Stimulated activated CD4-positive, alpha-beta T cell treated with anti-CD3 and anti-CD28 coated beads, TNF-alpha, amount 100 ng/mL, for 48 hours (primary cell): ENCODE data around the gene NCAM1.
"Not testable (repeated sequence)": the region's sequence is repeated elsewhere in the genome, so short reads cannot be mapped to it uniquely, and the experiment has no call there.

ENCODE experiments used
- DNase-seq, 3 donors: peaks; one replicate each; pipeline ENCODE4 v3.0.0-alpha.2; 2020; ENCODE audit warnings: low read depth in 3 of 3

NCAM1 gene

DNA sequence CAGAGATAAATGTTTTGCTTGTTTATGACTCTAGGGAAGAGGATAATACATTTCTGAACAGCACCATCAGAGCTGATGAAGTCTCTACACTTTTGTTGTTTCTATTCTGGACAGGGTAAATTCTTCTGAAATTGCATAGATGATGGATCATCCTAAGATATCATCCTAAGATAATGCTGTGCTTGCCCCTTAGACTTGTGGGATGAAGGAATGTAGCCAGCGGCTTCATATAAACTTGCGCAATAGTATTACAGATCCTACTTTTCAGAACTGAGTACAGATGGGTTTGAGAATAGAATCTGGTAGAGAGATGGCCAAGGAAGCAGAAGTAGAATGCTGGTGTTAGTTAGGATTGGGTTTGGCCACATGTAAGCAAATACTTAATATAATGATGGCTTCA is 61.0 kb downstream of the NCAM1 start:
- no peak for DNase-seq

DNA sequence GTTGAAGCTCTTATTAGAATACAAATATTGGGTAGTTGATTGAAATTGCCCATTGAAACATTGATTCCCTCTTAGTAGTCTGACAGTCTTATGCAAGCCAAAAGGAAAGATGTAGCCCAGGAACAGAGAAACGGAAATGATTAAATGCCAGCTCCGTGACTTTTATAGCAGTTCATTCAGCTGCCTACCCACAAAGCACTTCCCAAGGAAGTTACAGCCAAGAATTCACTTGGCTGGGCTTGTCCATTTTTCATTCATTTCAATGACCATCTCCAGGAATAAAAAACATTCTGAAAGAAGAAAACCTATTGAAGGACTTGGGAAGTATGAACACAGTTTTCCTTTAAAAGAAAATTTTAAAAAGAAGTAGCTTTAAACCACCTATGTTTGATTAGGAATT is 62.0 kb downstream of the NCAM1 start:
- DNase-seq: no peak

DNA sequence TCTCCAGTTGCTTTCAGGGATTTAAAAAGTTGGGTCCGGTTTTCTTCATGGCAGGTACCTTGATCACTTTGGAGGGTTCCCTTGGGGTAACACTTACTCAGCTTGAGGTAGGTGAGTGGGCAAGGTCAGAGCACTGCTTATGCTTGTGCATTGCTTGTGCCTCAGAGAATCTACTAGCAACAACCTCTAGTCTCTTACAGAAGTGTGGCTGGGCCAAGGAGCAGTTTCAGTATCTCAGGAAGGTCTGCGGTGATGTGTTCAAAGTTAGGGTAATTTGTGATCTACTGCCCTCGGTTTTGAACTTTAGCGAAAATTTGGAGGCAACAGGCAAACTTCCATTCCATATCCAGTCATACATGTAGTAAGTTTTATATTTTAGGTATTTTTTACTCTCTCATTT is 62.8 kb downstream of the NCAM1 start:
- no peak for DNase-seq

DNA sequence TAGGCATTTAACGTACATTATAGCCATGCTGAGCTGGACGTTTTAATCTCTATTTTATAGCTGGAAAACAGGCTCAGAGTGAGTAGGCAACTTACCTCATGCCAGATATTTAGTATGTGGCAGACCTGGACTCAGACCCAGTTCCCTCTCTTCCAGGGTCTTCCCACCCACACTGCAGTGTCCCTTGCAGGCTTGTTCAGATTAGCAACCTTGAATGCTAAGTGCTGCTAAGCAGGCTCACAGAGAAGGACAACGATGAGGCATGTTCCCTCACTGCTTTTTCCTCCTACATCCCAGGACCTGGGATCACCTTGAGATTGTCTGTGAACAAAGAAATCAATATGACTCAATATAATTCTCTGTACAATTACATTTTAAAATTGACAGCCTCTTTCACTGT is 65.6 kb downstream of the NCAM1 start:
- no peak for DNase-seq

DNA sequence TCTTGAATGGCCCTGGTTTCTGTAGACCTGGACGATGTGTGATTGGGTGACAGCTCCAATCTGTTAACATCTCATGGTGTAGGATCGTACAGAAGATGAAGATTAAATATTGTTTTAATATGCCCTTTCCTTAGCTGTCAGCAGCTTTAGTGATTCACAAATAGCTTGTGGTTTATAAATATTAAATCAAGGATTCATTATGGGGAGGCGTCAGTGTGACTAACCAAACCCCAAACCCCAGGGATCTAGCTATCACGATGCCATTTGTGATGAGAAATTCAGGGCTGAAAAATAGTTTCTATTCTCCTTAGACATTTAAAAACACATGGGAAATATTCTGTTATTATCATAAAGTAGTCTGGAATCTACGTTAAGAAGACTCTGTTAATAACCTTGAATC is 73.4 kb downstream of the NCAM1 start:
- DNase-seq: no peak

DNA sequence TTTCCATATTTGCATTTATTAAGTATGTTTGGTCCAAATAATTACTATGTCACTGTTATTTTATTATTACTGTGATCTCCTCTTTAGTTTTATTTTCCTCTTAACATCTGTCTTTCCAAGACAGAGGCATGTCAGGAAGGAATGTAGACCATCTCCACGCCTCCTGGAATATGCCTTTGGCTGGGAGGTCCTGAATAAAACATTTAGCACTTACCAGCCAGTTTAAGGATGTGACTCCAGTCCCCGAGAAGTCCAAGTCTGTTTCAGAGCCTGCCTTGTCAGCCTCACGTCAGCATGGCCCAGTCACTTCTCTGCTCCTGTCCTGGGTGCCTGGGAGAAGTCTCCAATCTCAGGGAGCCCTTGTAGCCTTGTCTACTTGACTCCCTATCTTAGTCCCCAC is 74.5 kb downstream of the NCAM1 start:
- DNase-seq: no peak

DNA sequence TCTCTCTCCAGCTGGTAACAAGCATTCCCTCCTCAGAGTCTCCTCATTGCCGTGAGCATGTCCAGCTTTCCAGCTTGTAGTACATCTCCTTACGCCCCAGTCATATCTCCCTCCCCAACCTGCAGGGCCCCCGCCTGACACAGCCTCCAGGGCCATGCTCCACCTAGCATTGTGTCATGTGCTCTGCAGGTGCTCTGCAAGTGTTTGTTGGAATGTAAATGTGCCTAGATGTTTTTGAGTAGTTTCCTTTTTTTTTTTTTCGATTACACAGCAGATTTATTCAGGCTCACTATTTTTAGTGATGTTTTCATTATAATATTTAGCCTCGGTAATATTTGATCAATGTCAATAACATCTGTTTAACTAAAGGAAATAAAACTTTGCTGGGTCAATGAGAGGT is 82.5 kb downstream of the NCAM1 start:
- DNase-seq: no peak

DNA sequence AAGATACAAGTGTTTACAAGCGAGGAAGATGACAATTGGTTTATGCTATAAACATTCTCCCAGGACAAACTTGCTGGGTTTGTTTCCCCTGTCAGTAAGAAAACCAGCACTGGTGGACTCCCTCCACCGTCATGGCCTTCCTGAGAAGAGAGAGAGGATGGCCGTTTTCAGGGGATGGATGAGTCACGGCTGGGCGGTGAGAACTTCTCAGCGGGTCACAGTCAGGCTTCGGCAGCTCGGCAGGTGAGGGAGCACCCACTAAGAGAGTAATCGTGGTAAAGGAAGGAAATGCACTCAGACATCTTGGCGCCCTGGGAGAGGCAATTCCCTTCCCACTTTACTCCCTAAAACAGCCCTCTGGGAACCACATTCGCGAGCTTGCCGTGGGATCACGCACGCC is 83.9 kb downstream of the NCAM1 start:
- no peak for DNase-seq

DNA sequence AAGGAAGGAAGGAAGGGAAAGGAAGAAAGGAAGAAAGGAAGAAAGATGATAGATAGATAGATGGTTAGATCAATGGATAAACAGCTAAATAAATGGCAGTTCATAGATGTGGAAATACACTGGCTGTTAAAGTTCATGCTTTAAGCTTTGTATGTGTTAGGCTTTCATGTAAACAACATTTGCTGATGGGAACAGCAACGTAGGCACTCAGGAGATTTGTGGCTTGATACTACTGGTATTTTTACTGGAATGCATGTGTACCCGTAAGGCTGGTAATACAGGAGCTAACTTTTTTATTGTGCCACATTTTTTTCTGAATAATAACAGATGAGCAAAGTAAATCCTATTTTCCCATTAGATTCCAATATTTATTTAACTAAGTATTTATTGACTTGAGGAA is 85.6 kb downstream of the NCAM1 start:
- DNase-seq: no peak

DNA sequence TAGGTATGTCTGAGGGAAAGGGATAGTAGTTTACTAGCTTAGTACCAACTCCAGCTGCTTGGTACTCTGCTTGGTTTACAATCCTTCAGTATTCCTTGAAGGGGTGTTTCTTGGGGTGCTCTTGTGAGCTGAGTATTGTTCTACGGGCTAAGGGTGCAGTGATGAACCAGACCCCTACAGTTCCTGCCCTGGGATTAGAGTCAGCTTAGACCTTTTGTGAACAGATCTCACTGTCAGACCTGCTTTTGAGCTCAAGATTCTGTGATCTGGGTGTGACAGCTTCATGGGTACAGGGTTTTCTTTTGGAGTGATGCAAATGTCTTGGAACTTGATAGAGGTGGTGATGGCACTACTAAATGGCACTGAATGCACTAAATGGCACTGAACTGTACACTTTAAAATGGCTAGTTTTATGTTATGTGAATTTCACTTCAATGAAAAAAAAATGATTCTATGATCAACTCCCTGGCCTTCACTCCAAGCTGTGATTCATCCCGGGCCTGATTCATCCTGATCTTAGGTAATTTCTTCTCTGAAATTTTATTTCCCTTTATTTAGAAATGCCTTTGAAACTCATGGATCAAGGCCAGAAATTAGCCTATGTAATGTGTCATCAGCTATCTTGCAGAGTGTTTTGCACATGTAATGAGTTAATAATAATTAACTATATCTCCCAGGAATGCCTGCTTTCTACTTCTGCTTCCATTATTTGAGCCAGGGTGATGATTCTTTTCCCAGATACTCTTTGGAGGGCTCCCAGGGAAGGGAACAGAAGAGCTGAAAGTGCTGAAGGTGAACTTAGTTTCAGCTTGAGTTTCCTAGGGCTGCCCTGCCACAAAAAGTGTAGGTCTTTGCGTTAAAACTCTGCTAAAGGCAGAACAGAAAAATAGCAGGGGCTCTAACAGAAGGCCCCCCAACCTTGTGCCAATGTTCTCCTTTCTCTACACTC is 87.9 kb downstream of the NCAM1 start:
- no peak for DNase-seq

DNA sequence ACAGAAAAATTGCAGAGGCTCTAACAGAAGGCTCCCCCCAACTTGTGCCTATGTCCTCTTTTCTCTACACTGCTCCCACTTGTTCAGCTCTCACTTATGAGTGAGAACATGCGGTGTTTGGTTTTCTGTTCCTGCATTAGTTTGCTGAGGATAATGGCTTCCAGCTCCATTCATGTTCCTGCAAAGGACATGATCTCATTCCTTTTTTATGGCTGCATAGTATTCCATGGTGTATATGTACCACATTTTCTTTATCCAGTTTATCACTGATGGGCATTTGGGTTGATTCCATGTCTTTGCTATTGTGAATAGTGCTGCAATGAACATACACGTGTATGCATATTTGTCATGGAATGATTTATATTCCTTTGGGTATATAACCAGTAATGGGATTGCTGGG is 91.8 kb downstream of the NCAM1 start:
- DNase-seq: not testable (repeated sequence)

DNA sequence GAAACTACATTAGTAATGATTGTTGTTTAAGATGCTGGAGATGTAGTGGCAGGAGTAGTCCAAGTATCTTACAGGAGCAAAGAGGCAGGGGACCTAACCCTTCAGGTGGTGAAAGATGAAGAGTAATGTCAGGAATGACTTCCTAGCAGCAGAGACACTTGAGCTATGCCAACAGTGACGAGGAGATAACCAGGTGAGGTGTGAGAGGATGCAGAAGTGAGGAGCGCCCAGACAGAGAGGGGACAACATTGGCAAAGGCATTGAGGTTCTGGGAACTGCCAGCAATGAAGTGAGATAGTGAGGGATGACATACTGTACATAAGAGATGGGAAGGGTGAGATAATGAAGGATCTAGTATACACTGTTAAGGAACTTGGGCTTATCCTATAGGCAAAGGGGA is 95.8 kb downstream of the NCAM1 start:
- no peak for DNase-seq

DNA sequence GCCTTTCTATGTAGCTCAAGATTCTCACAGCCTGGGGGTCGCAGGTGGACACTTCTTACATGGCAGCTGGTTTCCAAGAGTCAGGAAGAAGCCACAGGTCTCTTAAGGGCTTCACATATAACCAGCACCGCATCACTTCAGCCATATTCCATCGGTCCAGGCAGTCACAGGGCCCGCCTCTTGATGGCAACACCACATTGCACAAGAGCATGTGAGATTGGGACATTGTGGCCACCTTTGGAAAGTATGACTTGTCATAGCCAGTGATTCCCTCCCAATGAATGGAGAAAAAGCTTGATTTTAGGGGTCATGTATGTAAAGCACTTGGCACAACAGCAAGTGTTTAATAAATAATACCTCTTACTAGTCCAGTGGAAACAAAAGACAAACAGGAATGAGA is 98.3 kb downstream of the NCAM1 start:
- DNase-seq: no peak

DNA sequence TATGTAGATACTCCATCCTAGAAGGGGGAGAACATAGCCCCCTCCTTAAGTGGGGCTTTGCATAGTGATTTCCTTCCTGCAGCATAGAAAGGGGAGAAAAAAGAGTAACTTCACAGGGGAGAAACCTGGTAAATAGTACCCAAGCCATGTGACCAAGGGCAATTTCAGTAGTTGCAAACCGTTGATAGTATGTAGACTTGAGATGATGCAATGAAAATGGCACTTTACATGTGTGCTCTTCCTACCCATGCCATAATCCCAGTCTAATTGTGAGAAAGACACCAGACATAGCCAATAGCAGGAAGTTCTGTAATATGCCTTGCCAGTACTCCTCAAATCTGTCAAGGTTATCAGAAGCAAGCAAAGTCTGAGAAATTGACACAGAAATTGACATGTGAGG is 104.1 kb downstream of the NCAM1 start:
- DNase-seq: no peak

DNA sequence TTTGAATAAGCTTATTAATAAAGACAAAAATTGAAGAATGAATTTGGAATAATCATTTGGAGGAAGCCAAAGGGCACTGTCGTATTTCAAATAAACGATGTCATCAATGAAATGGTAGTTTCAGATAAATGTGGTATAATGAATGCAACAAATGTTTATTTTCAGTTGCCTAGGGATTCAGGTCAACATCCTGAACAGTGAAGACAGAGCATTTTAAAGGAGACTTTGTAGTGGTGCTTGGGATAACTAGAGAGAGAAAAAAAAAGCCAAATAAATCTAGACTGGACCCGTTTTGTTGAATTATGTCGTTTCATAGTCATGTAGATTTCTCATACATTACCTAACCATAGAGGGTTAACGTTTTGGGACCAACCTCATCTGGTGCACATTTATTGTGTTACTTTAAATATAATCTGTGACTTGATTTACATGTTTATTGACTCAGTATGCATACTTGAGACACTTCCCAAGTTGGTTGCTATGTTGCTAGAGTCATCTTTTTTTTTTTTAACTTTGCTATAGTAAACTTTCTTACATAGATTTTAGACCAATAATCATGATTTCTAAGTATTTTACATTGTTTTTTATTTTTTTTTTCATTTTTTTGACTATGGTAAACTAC is 111.1 kb downstream of the NCAM1 start:
- DNase-seq: no peak

DNA sequence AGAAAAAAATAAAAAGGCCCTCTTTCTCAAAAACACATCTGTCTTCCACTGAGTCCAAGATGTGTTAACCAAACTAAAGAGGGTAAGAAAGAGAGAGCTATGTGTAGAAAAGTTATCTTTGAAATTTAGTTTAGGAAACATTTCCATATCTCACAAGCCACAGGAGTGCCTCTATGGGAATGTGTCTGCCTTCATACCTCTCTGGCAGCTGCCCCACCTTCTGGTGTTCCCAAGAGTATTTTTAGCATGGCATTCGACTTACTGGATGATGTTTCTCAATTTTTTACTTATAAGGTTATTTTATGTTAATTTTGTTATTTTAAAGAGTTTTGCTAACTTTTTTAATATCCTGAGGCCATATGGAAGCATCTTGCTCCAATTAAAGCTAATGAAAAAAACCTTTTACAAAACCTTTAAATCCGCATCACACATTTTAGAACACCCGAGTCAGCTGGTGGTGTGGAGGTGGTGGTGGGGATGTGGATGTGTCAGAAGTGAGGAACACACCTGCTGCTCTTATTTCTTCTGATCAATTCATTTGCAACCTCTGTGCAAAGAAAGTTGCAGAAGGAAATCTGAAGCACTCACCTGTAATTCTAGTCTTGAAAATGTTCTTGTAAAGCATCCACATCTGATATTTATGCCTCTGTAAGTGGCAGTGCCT is 112.2 kb downstream of the NCAM1 start:
- DNase-seq: no peak

DNA sequence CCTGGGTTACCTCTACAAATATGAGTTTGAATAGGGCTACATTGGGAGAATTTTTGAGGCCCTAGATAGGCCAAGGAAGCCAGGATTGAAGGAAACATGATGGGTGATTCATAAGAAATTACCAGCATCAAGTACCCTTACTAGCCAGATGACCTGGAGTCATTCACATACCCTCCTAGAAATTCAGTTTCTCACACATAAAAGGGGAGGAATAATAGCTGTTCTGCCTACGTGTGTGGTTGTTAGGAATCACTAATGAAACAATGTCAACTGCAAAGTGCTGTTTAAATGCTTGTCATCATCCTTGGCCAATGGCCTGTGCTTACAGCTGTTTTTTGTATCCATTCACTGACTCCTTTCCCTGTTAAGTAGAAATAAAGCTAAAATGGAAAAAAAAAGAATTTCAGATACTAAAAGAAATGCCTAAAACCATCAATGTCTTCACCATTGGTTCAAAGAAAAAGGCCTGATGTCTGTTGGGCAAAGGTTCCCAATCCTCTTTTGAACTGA is 114.4 kb downstream of the NCAM1 start:
- no peak for DNase-seq

DNA sequence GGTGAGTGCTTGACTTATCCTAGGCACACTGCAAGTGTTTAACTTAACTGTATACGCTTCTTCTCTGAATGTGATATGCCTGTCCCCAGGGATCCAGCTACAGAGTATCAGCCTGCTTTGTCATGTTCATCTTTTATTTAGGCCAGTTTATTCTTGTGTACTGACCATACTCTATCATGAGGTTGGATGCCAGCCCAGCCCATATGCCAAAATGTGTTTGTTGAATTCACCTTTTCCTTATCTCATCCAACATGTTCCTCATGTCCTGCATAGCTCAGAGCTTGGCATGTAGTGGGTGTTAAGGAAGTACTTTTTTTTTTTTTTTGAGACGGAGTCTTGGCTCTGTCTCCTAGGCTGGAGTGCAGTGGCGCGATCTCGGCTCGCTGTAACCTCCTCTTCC is 116.2 kb downstream of the NCAM1 start:
- DNase-seq: no peak

DNA sequence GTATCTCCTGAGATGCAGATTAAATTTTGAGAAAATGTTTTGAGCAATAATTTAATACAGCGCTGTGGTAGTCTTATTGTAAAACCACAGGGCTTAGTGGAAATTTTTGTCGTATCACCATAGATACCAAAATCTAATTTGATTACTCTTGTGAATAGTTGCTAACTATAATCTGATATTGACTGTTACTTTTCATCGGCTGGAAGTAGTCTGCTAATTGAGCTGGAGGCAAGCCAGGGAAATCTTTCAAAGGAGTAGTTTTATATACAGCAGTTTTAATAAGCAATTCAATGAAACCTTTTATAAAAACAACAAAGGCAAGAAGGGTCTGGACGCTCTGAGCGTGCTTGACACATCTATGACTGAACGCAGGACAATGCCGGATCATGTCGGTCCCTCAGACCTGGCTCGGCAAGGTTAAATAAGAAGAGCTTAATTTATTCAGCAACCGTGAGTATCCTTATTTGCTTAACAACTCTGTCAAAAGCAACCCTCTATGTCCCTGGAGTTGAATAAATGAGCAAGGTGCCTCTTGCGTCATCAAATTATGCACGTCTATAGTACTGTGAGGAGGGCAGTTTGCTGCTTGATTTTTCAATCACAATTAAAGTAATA is 121.2 kb downstream of the NCAM1 start:
- DNase-seq: no peak

DNA sequence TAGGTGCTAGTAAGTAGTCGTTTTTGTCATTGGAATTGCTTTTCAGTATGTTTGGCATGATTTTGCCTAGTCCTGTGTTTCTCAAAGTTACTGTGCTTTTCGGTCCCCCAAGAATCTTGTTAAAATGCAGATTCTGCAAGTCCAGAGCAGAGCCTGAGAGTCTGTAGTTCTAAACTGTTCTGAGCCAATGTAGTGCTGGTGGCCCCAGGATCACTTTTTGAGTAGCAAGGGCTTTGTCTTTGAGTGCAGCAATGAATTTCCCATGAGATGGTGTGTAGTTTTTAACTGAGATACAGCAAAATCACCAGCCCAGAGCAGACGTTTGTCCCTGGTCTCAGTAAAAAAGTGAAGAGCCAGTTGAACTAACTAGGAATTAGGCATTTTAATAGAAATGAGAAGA is 122.4 kb downstream of the NCAM1 start:
- no peak for DNase-seq

DNA sequence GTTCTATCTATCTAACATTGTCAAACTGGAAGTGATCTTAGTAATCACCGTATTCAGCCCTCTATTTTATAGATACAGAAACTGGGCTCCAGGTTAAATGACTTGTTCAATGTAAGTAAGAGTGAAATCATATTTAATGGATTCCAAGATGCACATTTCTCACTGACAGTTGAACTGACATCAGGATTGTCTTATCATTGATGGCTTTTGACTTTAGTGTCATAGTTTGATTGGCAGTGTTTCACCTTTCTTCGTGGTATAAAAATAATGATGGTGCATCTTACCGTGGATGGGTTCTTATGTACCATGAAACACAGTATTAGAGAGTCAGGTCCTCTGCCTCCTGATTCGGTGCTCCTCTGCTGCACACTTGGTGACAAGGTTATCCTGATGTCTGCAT is 123.1 kb downstream of the NCAM1 start:
- DNase-seq: no peak

DNA sequence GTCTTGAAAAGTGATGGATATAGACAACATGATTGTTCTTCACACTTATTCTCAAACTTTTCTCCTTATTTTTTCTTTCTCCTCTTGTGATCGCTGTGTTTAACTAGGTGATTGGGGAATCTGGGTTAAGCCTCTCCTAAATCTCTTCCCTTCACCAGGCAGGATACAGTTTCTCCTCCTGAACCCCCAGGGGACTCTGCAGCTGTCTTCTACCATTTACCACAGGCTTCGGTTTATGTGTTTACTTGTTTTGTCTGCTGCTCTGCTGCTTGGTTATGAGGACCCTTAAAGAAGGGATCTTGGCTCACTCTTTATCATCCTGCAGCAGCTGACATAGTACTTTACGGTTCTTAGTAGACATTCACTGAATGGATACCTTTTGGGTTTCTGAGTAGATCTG is 124.2 kb downstream of the NCAM1 start:
- DNase-seq: no peak
